H1 (cell line): ENCODE data around the gene AIG1. TPM values are rescaled to one million over a fixed set of nuclear protein-coding genes. Genes with fewer than 3 reads are reported as not detected.

ENCODE experiments used
- CTCF ChIA-PET: fragments of 300-600 bp; sonication (Branson Sonifier 250); formaldehyde crosslinking; loops from one replicate; lab custom pipeline; 2021; ENCODE audit not compliant: partially characterized antibody; lab: Charles Lee
- POLR2A ChIA-PET: fragments of 300-600 bp; sonication (Branson Sonifier 250); formaldehyde crosslinking; loops from one replicate; lab custom pipeline; 2021; ENCODE audit warnings: inconsistent platforms; ENCODE audit not compliant: partially characterized antibody; lab: Charles Lee
- DNase-seq, 2 experiments: peaks; one replicate each; pipeline versions ENCODE4 v3.0.0 to v3.0.0-alpha.2; 2010 to 2022; ENCODE audit warnings: low spot score in 2 of 2, low read depth in 1 of 2, mixed read lengths in 1 of 2
- FAIRE-seq: peaks from 2 replicates; lab custom pipeline; 2011; peaks lifted over from hg19 to GRCh38; lab: Jason Lieb, UNC
- H2AFZ ChIP-seq: 2 replicates; pipeline ENCODE4 v1.8.1; 2012; ENCODE audit warnings: low read length, inconsistent platforms
- H2AK5ac ChIP-seq: 2 replicates; pipeline ENCODE4 v1.6.1; 2013; ENCODE audit warnings: low read depth, low read length
- H2BK120ac ChIP-seq: replicated peaks from 2 replicates; pipeline ENCODE3; 2013; ENCODE audit warnings: low read depth, low read length, inconsistent platforms
- H2BK12ac ChIP-seq: 2 replicates; pipeline ENCODE4 v1.6.1; 2013; ENCODE audit warnings: low read depth, low read length
- H2BK15ac ChIP-seq: 2 replicates; pipeline ENCODE4 v1.6.1; 2013; ENCODE audit warnings: low read length
- H2BK20ac ChIP-seq: 2 replicates; pipeline ENCODE4 v1.6.1; 2013; ENCODE audit warnings: low read length
- H2BK5ac ChIP-seq: 2 replicates; pipeline ENCODE4 v1.6.1; 2013; ENCODE audit warnings: low read depth, low read length
- H3K14ac ChIP-seq: 2 replicates; pipeline ENCODE4 v1.6.1; 2013; ENCODE audit warnings: inconsistent platforms; ENCODE audit not compliant: insufficient read length
- H3K18ac ChIP-seq: 2 replicates; pipeline ENCODE4 v1.6.1; 2013; ENCODE audit warnings: low read length; ENCODE audit errors: extremely low read depth
- H3K23ac ChIP-seq: 2 replicates; pipeline ENCODE4 v1.6.1; 2013; ENCODE audit warnings: inconsistent platforms; ENCODE audit not compliant: insufficient read length
- H3K23me2 ChIP-seq: 2 replicates; pipeline ENCODE4 v1.6.1; 2013; ENCODE audit warnings: low read depth, low read length
- H3K27ac ChIP-seq: 2 replicates; pipeline ENCODE4 v1.6.1; 2011; ENCODE audit warnings: low read depth, low read length, inconsistent platforms
- H3K27me3 ChIP-seq, 4 experiments: replicated peaks in 1 of 4; 1 replicate in 1 of 4; 2 replicates in 3 of 4; pipeline versions ENCODE4 v1.6.1 to v1.8.1; 2011 to 2013; ENCODE audit warnings: low read length in 3 of 4, mild to moderate bottlenecking in 3 of 4, inconsistent platforms in 2 of 4, mixed read lengths in 2 of 4, moderate library complexity in 1 of 4; ENCODE audit not compliant: control insufficient read depth in 3 of 4, insufficient read depth in 3 of 4; ENCODE audit errors: extremely low read depth in 1 of 4
- H3K36me3 ChIP-seq, 4 experiments: 2 replicates each; pipeline versions ENCODE4 v1.6.1 to v1.8.1; 2011 to 2013; ENCODE audit warnings: mild to moderate bottlenecking in 4 of 4, low read length in 3 of 4, moderate library complexity in 2 of 4, control low read depth in 1 of 4, inconsistent platforms in 1 of 4; ENCODE audit not compliant: insufficient read depth in 4 of 4, control insufficient read depth in 2 of 4
- H3K4ac ChIP-seq: replicated peaks from 2 replicates; pipeline ENCODE3; 2013; ENCODE audit warnings: low read length, low read depth, mixed read lengths, inconsistent platforms; ENCODE audit not compliant: insufficient read length
- H3K4me1 ChIP-seq, 4 experiments: replicated peaks in 1 of 4; 1 replicate in 1 of 4; 2 replicates in 3 of 4; pipeline versions ENCODE4 v1.6.1 to v1.8.1; 2011 to 2013; ENCODE audit warnings: low read length in 3 of 4, inconsistent platforms in 2 of 4, mixed read lengths in 1 of 4; ENCODE audit not compliant: insufficient read depth in 4 of 4, control insufficient read depth in 3 of 4
- H3K4me2 ChIP-seq, 2 experiments: 2 replicates each; pipeline versions ENCODE4 v1.6.1 to v1.8.1; 2011 to 2013; ENCODE audit warnings: low read depth in 2 of 2, low read length in 2 of 2, control low read depth in 1 of 2, inconsistent platforms in 1 of 2, mild to moderate bottlenecking in 1 of 2; ENCODE audit not compliant: insufficient read depth in 1 of 2
- H3K4me3 ChIP-seq, 4 experiments: fragments of 200-600, 300-600 bp in 1 of 4; sonication (generic), shearing (Covaris generic), sonication (Bioruptor Twin) in 1 of 4; 2 replicates each; pipeline versions ENCODE4 v1.5.1 to v1.8.1; 2011 to 2016; ENCODE audit warnings: low read length in 4 of 4, low read depth in 3 of 4, control low read depth in 2 of 4, inconsistent platforms in 2 of 4, mild to moderate bottlenecking in 2 of 4, mixed read lengths in 1 of 4, moderate library complexity in 1 of 4; ENCODE audit not compliant: insufficient read depth in 2 of 4; ENCODE audit errors: extremely low read depth in 1 of 4
- H3K56ac ChIP-seq: replicated peaks from 2 replicates; pipeline ENCODE3; 2013; ENCODE audit warnings: low read depth, mild to moderate bottlenecking, mixed read lengths, low read length, inconsistent platforms; ENCODE audit not compliant: insufficient read length
- H3K79me1 ChIP-seq: 2 replicates; pipeline ENCODE4 v1.6.1; 2013; ENCODE audit warnings: low read depth, low read length, control low read depth
- H3K79me2 ChIP-seq, 2 experiments: 2 replicates each; pipeline versions ENCODE4 v1.6.1 to v1.8.1; 2012 to 2013; ENCODE audit warnings: low read length in 2 of 2, mild to moderate bottlenecking in 2 of 2, inconsistent platforms in 1 of 2; ENCODE audit not compliant: insufficient read depth in 2 of 2, control insufficient read depth in 1 of 2
- H3K9ac ChIP-seq, 4 experiments: replicated peaks in 1 of 4; 1 replicate in 1 of 4; 2 replicates in 3 of 4; pipeline versions ENCODE4 v1.6.1 to v1.8.1; 2011 to 2013; ENCODE audit warnings: low read depth in 3 of 4, low read length in 3 of 4, control low read depth in 2 of 4, mild to moderate bottlenecking in 2 of 4, moderate library complexity in 2 of 4, inconsistent platforms in 1 of 4; ENCODE audit errors: extremely low read depth in 1 of 4
- H3K9me3 ChIP-seq, 2 experiments: 2 replicates each; pipeline versions ENCODE4 v1.6.1 to v1.8.1; 2012 to 2013; ENCODE audit warnings: mild to moderate bottlenecking in 2 of 2, moderate library complexity in 2 of 2, control low read depth in 1 of 2, inconsistent platforms in 1 of 2, low read depth in 1 of 2, low read length in 1 of 2, mixed read lengths in 1 of 2; ENCODE audit not compliant: insufficient read depth in 2 of 2
- H4K20me1 ChIP-seq, 2 experiments: replicated peaks in 1 of 2; 2 replicates each; pipeline versions ENCODE3 to v1.8.1; 2011 to 2013; ENCODE audit warnings: inconsistent platforms in 2 of 2, low read length in 2 of 2, mild to moderate bottlenecking in 1 of 2; ENCODE audit not compliant: insufficient read depth in 2 of 2, control insufficient read depth in 1 of 2
- H4K5ac ChIP-seq: 2 replicates; pipeline ENCODE4 v1.6.1; 2013; ENCODE audit warnings: low read length, low read depth, mixed read lengths, inconsistent platforms; ENCODE audit not compliant: insufficient read length
- H4K8ac ChIP-seq: 2 replicates; pipeline ENCODE4 v1.8.0; 2013; ENCODE audit warnings: mild to moderate bottlenecking, moderate library complexity, low read length, inconsistent platforms; ENCODE audit not compliant: insufficient read depth; ENCODE audit errors: extremely low read depth
- H4K91ac ChIP-seq: replicated peaks from 2 replicates; pipeline ENCODE3; 2013; ENCODE audit warnings: low read length, mixed read lengths, inconsistent platforms; ENCODE audit not compliant: insufficient read length
- BCL11A ChIP-seq, 2 experiments: IDR thresholded peaks; one replicate each; pipeline ENCODE4 v1.6.1; 2011; ENCODE audit warnings: low read depth in 2 of 2, low read length in 2 of 2, mild to moderate bottlenecking in 2 of 2
- HDAC2 ChIP-seq, 2 experiments: fragments of 300-600 bp in 1 of 2; sonication (generic) in 1 of 2; IDR thresholded peaks; 2 replicates each; pipeline ENCODE4 v1.6.1; 2011 to 2012; ENCODE audit warnings: low read depth in 2 of 2, low read length in 2 of 2, mild to moderate bottlenecking in 2 of 2, moderate library complexity in 2 of 2, borderline replicate concordance in 1 of 2, inconsistent platforms in 1 of 2
- TCF12 ChIP-seq: IDR thresholded peaks from 2 replicates; pipeline ENCODE4 v1.6.1; 2011; ENCODE audit warnings: low read depth, mild to moderate bottlenecking, low read length
- WGBS, 2 experiments: shearing (Covaris generic) in 1 of 2; methylation state at CpG; one replicate each; pipeline versions ENCODE4 v1.1.6 to v1.1.7; 2013 to 2015; ENCODE audit warnings: low lambda C conversion rate in 2 of 2, mixed read lengths in 2 of 2, inconsistent platforms in 1 of 2, low coverage in 1 of 2, missing lambda C conversion rate in 1 of 2; ENCODE audit not compliant: insufficient replicate concordance in 2 of 2, insufficient coverage in 1 of 2, insufficient read length in 1 of 2; ENCODE audit errors: extremely low coverage in 1 of 2, missing lambda C conversion rate in 1 of 2; 5-methylcytosine and 5-hydroxymethylcytosine counted together
- polyA plus RNA-seq, 7 experiments: library from polyadenylated mRNA; depleted of rRNA in 3 of 7; stranded (reverse) in 5 of 7; unstranded in 2 of 7; fragments of >200 nt in 5 of 7; fragments of 200-250 nt in 2 of 7; gene quantifications; 1 replicate in 5 of 7; 2 replicates in 1 of 7; 4 replicates in 1 of 7; pipeline versions ENCODE4 v1.2.1 to v1.2.3, GENCODE V29; 2011 to 2013; ENCODE audit warnings: missing spikeins in 2 of 7, mixed read lengths in 2 of 7
- total RNA-seq: library from RNA; stranded (reverse); fragmentation: NEBNext Ultra II Directional; extraction: Animal tissue kit (Norgen Biotek cat#: 25700); gene quantifications from 2 replicates; pipeline ENCODE4 v1.2.1, GENCODE V29; 2021
- TF ChIP-seq, protein P1 (sequence below): IDR thresholded peaks from 2 replicates; pipeline ENCODE4 v1.6.1; 2012; ENCODE audit warnings: inconsistent platforms

The AIG1 gene
- total and polyA plus RNA-seq, 2 of the 8 experiments (the other 6 are each of a cell fraction or from before 2014, with no cell fraction given), result 56.6 to 58.4 TPM

DNA sequence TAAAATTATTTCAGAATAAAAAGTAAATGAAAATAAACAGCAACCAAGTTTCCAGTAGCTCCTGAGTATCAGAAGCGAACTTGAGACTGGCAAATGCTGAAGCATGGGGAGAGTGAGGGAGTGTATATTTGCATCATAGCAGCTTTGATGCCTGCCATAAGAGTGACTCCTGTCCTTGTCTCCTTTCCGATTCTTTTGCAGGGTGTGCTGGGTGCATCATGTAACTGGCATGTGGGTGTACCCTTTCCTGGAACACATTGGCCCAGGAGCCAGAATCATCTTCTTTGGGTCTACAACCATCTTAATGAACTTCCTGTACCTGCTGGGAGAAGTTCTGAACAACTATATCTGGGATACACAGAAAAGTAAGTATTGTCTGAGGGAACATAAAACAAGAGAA, 272.4 kb downstream of the AIG1 start:
- no peak overlapping the region for H3K23ac ChIP-seq
- no peak overlapping the region for H3K4ac ChIP-seq
- no peak overlapping the region for H3K18ac ChIP-seq
- H2BK15ac ChIP-seq, result no peak overlapping the region
- H2BK5ac ChIP-seq, result no peak overlapping the region
- CTCF ChIA-PET, result interaction anchor here (0.8 to 7.3 kb wide), 9 partner anchors 9 to 640 kb away, joined by 3 to 80 read pairs (median 4); no protein-coding TSS in a partner anchor
- H3K23me2 ChIP-seq, result no peaks in the 10 kb centered on the region
- no peak overlapping the region for H3K14ac ChIP-seq
- H2BK12ac ChIP-seq, result no peak overlapping the region
- H3K79me1 ChIP-seq, result no peaks in the 10 kb centered on the region
- H3K4me2 ChIP-seq, result no peak overlapping the region
- H4K20me1 ChIP-seq, result no peaks in the 10 kb centered on the region
- no peak overlapping the region for H3K4me3 ChIP-seq
- H3K79me2 ChIP-seq, result no peaks in the 10 kb centered on the region
- no peaks in the 10 kb centered on the region; a peak in 1 of 7 replicates for H3K4me1 ChIP-seq
- no peak overlapping the region for H3K27ac ChIP-seq
- H4K5ac ChIP-seq, result no peak overlapping the region
- 87% methylated on average over 2 of the region's 2 CpGs; no CpG with 5 or more reads in 1 of the 2 experiments for WGBS, 2 experiments
- no peaks in the 10 kb centered on the region; a peak in 1 of 8 replicates for H3K36me3 ChIP-seq
- no peak for DNase-seq
- no peak overlapping the region for H2BK20ac ChIP-seq
- H2AFZ ChIP-seq, result no peak overlapping the region
- POLR2A ChIA-PET, result no interaction called here
- no peaks in the 10 kb centered on the region for H3K27me3 ChIP-seq
- no peak overlapping the region for H4K8ac ChIP-seq
- H2BK120ac ChIP-seq, result no peak overlapping the region
- no peak overlapping the region for H3K9ac ChIP-seq
- H3K9me3 ChIP-seq, result no peaks in the 10 kb centered on the region
- H3K56ac ChIP-seq, result no peak overlapping the region
- H2AK5ac ChIP-seq, result no peak overlapping the region
- H4K91ac ChIP-seq, result no peak overlapping the region
- no peak for FAIRE-seq
- TF ChIP-seq, protein P1, sequence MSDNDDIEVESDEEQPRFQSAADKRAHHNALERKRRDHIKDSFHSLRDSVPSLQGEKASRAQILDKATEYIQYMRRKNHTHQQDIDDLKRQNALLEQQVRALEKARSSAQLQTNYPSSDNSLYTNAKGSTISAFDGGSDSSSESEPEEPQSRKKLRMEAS, result no peak
- TF ChIP-seq HDAC2 (IDR thresholded peaks at IDR 0.05; ENCODE audit: borderline replicate concordance in 1 of 2, low read depth in 2 of 2, low read length in 2 of 2) (no peak), TCF12 (no peak), BCL11A (IDR thresholded peaks at IDR 0.05; ENCODE audit: low read depth in 2 of 2, low read length in 2 of 2) (no peak)
